Right renal cortex interstitium (tissue), 3 donors: Measurements from ENCODE around the gene SLCO6A1. TPM values are rescaled to one million over a fixed set of nuclear protein-coding genes. Genes with fewer than 3 reads are reported as not detected.
A peak's percentile ranks its signal among the peaks of the same experiment; 100 is the strongest.

Experiments
- DNase-seq, 3 donors: peaks; one replicate each; pipeline ENCODE4 v3.0.0-alpha.2; 2013; ENCODE audit warnings: low read depth in 3 of 3, low spot score in 2 of 3
- polyA plus RNA-seq, 3 donors: library from polyadenylated mRNA; unstranded; fragments of 120-200 nt; gene quantifications; one replicate each; pipeline ENCODE4 v1.2.1, GENCODE V29; 2013; ENCODE audit not compliant: insufficient read length in 3 of 3

SLCO6A1 gene
- polyA plus RNA-seq, 3 donors = not detected

DNA sequence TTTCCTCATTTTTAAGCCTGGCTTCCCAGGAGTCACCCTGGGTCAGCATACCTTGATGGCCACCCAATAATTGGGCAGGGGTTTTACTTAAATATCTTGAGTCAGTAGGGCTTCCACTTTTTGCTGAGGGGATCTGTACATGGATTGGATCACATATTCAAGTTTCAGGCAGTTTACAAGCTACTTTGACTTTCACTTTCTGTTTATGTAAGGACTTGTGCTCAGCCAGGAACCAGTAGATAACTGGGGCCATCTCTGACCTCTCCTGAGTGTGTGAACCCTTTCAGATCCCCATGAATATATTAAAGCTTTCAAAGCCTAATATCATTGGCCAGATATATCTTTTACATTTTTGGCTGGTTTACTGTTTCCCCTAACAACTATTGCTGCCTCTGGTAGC, 45.1 kb downstream of the SLCO6A1 start:
- no peak for DNase-seq

DNA sequence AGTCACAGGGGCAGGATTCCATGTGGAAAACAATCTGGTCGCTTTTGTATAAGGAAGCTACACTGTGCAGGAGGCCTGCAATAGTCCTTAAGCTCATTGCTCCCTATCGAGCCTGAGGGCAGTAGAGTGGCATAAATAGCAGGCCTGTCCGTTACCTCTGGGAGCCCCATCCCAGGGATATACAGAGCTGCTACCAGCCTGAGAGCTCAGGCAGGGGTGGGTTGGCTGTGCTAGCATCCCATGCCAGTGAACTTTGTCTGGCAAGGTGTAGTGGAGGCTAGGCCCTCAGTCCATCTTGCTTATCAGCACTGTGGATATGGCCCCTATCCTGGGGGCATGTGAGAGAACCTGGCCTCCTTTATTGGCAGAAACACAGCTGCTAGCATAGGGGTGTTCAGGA, 47.7 kb downstream of the SLCO6A1 start:
- DNase-seq = no peak

DNA sequence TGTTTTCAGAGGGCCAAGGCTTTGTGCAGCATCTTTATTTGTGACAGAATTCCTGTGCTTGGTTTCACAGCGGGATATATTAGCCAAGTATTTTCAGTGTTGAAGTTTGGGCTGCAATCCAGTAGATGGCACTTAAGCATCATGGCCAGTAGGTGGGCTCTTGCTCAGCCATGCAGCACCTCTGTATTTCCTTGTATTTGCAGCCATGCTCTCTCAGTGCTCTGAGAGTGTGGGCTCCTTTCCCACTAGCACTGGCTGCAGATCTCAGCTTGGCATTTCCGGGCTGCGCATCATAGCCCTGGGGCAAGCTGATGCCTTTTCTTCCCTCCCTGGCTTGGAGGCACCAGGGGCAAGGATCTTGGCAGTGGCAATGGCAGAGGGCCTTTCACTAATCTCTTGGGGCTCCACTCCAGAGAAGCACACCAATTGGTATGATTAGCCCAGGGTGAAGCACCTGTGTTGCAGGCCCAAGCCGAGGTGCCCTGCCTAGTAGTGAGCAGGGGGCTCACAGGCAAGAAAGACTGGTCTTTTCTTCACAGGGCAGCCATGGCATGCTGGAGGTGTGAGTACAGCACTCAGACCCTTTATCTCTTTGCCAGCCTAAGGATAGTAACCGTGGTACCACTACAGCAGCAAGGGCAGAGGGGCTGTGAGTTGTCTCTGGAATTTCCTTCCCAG, 48.3 kb downstream of the SLCO6A1 start:
- DNase-seq = no peak

DNA sequence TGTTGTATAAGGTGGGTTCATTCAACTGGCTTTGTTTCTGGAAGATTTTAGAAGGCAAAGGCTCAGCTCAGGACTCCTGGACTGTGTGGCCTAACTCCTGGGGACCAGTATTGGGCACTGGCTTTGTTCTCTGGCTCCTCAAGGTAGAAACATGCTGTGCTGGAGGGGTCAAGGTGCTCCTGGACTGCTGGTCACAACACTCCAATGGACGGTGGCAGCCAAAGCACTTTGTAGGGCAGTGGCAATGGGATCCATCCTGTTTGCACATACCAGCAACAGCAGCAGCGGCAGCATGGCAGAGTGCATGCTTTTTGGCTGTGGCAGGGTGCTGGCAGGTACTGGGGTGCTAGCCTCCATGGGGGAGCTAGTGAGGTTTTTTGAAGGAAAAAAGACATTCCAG, 65.3 kb downstream of the SLCO6A1 start:
- DNase-seq = no peak

DNA sequence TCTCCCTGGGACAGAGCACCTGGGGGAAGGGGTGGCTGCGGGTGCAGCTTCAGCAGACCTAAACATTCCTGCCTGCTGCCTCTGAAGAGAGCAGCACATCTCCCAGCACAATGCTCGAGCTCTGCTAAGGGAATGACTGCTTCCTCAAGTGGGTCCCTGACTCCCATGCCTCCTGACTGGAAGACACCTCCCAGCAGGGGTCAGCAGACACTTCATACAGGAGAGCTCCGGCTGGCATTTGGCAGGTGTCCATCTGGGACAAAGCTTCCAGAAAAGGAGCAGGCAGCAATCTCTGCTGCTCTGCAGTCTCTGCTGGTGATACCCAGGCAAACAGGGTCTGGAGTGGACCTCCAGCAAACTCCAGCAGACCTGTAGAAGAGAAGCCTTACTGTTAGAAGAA, 77.2 kb downstream of the SLCO6A1 start:
- no peak for DNase-seq

DNA sequence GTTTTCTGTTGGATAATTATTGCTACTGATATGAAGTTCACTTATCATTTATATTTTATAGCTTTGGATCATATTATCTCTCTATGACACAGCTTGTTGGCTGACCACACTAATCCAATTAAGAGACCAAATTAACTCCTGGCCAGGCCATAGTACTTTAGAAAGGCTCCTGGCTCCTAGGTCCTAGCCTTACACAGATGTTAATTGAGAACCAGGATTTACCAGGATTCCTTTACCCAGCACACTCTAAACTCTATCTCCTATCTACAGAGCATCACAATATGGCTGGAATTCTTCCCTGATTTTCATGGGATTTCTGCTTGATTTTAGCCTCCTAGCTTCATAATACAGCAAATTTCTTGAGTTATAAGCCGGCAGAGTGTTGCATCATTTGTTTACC, 80.3 kb downstream of the SLCO6A1 start:
- DNase-seq = no peak

DNA sequence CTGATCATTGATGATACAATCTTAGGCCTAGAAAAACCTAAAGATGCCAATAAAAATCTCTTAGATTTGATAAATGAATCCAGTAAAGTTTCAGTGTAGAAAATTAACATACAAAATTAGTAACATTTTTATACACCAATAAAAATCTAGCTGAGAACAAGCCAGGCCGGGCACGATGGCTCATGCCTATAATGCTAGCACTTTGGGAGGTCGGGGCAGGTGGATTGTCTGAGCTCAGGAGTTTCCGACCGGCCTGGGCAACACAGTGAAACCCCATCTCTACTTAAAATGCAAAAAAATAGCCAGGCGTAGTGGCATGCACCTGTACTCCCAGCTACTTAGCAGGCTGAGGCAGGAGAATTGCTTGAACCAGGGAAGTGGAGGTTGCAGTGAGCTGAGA, 84.4 kb downstream of the SLCO6A1 start:
- DNase-seq = no peak

DNA sequence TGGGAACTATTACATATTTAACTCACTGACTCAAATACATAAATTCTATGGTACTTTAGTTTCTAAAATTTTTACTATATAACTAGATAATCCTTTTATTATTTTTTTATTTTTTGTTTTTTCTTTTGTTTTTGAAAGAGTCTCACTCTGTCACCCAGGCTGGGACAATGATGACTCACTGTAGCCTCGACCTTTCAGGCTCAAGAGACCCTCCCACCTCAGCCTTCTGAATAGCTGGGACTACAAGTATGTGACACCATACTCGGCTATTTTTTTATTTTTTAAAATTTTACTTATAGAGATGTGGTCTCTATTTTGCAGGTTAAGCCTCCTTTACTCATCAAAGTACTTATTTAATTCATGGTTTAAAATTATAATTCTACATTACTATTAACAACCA, 110.6 kb downstream of the SLCO6A1 start:
- DNase-seq = no peak

DNA sequence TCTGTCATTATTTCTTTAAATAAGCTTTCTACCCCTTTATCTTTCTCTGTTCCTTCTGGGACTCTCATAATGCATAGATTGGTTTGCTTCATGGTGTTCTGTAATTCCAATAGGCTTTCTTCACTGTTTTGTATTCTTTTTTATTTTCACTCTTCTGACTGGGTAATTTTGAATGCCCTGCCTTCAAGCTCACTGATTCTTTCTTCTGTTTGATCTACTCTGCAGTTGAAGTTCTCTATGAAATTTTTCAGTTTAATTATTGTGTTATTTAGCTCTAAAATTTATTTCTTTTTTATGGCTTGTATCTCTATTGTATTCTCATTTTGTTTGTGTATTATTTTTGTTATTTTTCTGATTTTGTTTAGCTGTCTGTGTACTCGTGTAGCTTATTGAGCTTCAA, 113.4 kb downstream of the SLCO6A1 start:
- DNase-seq = no peak

DNA sequence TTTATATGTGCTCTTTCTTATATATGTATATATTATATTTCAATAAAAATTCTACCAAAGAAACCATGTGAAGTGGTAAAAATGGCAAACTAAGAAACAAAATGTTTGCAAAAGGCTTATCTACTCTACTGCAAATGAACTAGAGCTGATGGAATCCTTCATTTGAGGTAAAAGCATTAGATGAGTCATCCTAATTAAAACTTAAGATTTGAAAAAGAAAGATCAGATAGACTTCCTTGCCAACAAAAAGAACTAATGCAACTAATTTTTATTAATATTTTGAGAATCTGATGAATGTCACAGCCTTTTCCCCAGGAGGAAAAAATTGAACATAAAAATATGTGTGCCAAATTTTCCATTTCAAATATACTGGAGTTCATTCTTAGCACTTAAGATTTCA, 118.6 kb downstream of the SLCO6A1 start:
- no peak for DNase-seq

DNA sequence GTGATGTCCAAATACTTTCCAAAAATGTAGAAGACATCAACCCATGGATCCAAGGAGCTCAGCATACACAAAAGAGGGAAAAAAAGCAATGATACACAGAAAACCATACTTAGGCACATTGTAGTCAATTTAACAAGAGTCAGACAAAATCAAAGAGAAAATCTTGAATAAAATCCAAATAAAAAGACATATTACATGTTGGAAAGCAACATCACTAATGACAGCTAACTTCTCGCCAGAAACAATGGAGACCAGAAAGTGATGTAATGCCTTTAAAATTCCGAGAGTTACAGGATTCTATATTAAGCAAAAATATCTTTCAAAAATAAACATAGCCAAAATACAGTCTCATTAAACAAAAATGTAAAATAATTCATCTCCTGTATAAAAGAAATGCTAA, 122.9 kb downstream of the SLCO6A1 start:
- DNase-seq = no peak

DNA sequence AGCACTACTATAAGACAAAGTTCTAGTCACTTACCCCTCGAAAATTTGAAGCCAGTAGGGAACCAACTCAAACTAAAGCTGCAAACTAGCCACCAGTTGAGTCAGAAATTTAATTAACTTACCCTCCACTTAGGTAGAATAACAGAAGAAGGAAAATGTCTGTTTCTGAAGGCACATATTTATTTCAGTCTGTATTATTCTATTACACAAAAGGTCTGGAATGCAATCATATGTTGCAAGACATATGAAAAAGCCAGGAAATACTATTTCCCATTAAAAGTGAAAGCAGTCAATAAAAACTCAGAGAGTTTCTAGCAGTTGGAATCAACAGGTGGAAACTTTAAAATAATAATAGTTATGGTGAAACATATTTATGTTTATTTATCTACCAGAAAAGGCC, 123.5 kb downstream of the SLCO6A1 start:
- DNase-seq = no peak

DNA sequence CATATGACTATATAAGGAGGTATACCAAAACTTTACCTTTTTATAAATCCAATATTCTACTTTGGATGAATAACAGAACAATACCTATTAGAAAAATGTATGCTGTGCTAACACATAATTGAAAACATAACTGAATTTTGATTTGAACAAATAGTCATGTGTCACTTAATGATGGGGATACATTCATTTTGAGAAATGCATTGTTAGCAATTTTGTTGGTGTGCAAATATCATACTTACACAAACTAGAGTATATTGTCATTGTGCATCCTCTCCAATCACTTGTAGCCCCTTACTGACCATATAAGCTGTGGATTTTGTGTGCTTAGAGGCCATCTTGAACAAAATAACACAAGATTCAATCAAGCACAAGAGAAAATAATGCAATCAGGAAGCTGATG, 130.4 kb downstream of the SLCO6A1 start:
- no peak for DNase-seq

DNA sequence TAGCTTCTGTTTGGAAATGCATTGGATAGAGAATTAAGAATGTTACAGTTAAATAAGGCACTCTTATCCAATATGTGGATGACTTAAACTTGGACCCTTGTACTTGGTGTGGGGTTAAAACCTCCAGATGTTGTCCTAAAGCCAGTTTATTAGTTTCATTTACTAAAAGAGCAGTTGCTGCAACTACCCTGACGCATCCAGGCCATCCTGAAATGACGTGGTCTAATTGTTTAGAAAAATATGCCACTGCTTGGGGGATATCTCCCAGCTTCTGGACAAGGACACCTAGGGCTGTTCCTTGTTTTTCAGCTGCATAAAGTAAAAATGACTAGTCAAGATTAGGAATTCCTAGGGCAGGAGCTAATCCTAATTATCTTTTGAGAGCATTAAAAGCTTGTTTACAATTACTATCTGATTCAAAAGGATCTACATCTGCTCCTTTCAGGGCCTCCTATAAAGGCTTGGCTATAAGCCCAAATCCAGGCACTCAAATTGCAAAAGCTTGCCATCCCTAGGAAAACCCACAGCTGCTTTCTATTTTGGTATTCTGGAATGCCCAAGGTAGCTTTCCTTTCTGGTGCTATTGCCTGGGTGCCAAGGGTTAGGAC, 157.0 kb downstream of the SLCO6A1 start:
- no peak for DNase-seq

DNA sequence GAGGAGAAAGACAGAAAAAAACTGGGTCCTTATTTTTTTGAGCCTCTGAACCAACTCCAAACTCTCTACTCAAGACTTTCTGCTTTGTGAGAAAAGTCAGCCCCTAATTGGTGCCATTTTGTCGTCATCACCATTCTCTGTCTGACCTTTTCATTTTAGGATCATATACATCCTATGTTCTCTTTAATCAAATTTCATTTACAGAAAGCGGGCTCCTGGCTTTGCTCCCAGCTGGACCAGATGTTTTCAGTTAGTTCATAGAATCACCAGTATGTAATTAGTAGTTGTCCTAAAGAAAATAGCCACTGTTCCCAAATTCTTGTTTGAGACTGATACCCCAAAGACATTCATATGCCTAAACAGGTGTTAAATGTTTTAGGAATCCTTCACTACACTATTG, 174.1 kb downstream of the SLCO6A1 start:
- peak in 1 of 3 donors; percentile 7 for DNase-seq

Other genes with a start within 250 kb of the SLCO6A1 start
- gene SLCO4C1, start 202.7 kb downstream of the SLCO6A1 start, polyA plus RNA-seq = 10 to 100 TPM; 25.7 to 27.7 (median 26.1) TPM